CD4-positive, alpha-beta memory T cell (primary cell): ENCODE data around the gene SEMA4B. TPM values are rescaled to one million over a fixed set of nuclear protein-coding genes. Genes with fewer than 3 reads are reported as not detected.

ENCODE experiments used
- CTCF ChIA-PET: fragments of 350-600 bp; sonication (Branson Sonifier 250); formaldehyde crosslinking; loops from one replicate; lab custom pipeline; 2021; ENCODE audit warnings: inconsistent platforms; ENCODE audit not compliant: partially characterized antibody; lab: Charles Lee
- POLR2A ChIA-PET: fragments of 350-600 bp; sonication (Branson Sonifier 250); formaldehyde crosslinking; loops from one replicate; lab custom pipeline; 2021; ENCODE audit not compliant: partially characterized antibody; lab: Charles Lee
- DNase-seq, 5 donors: peaks; one replicate each; pipeline versions ENCODE4 v3.0.0 to v3.0.0-alpha.2; 2020 to 2022; ENCODE audit warnings: mixed read lengths in 1 of 5
- H3K27ac ChIP-seq: one replicate; pipeline ENCODE4 v1.7.0; 2013; ENCODE audit warnings: low read depth, low read length
- H3K27me3 ChIP-seq: 2 replicates; pipeline ENCODE4 v1.7.0; 2013; ENCODE audit warnings: mild to moderate bottlenecking, low read length, moderate library complexity; ENCODE audit not compliant: insufficient read depth
- H3K36me3 ChIP-seq: 2 replicates; pipeline ENCODE4 v1.7.0; 2013; ENCODE audit warnings: mild to moderate bottlenecking, low read length, moderate library complexity; ENCODE audit not compliant: insufficient read depth
- H3K4me1 ChIP-seq: 2 replicates; pipeline ENCODE4 v1.7.0; 2013; ENCODE audit warnings: mild to moderate bottlenecking, low read length, moderate library complexity; ENCODE audit not compliant: insufficient read depth
- H3K4me3 ChIP-seq, 2 donors: one replicate each; pipeline ENCODE4 v1.7.0; 2013; ENCODE audit warnings: low read length in 2 of 2, mild to moderate bottlenecking in 1 of 2
- H3K9me3 ChIP-seq, 2 donors: one replicate each; pipeline ENCODE4 v1.7.0; 2013; ENCODE audit warnings: low read length in 2 of 2, control low read depth in 1 of 2; ENCODE audit not compliant: control insufficient read depth in 1 of 2
- H3K27ac Mint-ChIP-seq, 7 donors: one replicate each; pipeline ENCODE4 v1.8.0; 2020 to 2021; ENCODE audit warnings: mixed read lengths in 7 of 7, mild to moderate bottlenecking in 6 of 7, inconsistent platforms in 3 of 7, moderate library complexity in 3 of 7
- H3K27me3 Mint-ChIP-seq, 2 donors: one replicate each; pipeline ENCODE4 v1.8.0; 2020 to 2021; ENCODE audit warnings: mixed read lengths in 2 of 2
- H3K36me3 Mint-ChIP-seq, 2 donors: one replicate each; pipeline ENCODE4 v1.8.0; 2020 to 2021; ENCODE audit warnings: mixed read lengths in 2 of 2, inconsistent platforms in 1 of 2, mild to moderate bottlenecking in 1 of 2
- H3K4me1 Mint-ChIP-seq, 4 donors: one replicate each; pipeline ENCODE4 v1.8.0; 2020 to 2021; ENCODE audit warnings: mixed read lengths in 4 of 4, mild to moderate bottlenecking in 1 of 4
- H3K4me3 Mint-ChIP-seq, 8 donors: one replicate each; pipeline ENCODE4 v1.8.0; 2020 to 2021; ENCODE audit warnings: mixed read lengths in 8 of 8, mild to moderate bottlenecking in 7 of 8, moderate library complexity in 6 of 8, inconsistent platforms in 3 of 8
- H3K9me3 Mint-ChIP-seq, 8 donors: one replicate each; pipeline ENCODE4 v1.8.0; 2020 to 2021; ENCODE audit warnings: mixed read lengths in 8 of 8, mild to moderate bottlenecking in 5 of 8, inconsistent platforms in 3 of 8, moderate library complexity in 1 of 8
- intact Hi-C: fragments of 100-400 bp; cut with micrococcal nuclease; formaldehyde crosslinking; loops from one replicate; pipeline ENCODE4 v1.15.1; 2023
- polyA plus RNA-seq, 2 donors: library from polyadenylated mRNA; unstranded; fragments of 300-500 nt; fragmentation: Illumina TruSeq; gene quantifications; one replicate each; pipeline ENCODE4 v1.2.3, GENCODE V29; 2021
- total RNA-seq, 2 experiments: library from RNA; stranded (reverse); gene quantifications; one replicate each; pipeline ENCODE4 v1.2.3, GENCODE V29; 2021

The SEMA4B gene
- total and polyA plus RNA-seq, 4 experiments from 2014 or later, result 4.4 to 23.0 (median 14.7) TPM

DNA sequence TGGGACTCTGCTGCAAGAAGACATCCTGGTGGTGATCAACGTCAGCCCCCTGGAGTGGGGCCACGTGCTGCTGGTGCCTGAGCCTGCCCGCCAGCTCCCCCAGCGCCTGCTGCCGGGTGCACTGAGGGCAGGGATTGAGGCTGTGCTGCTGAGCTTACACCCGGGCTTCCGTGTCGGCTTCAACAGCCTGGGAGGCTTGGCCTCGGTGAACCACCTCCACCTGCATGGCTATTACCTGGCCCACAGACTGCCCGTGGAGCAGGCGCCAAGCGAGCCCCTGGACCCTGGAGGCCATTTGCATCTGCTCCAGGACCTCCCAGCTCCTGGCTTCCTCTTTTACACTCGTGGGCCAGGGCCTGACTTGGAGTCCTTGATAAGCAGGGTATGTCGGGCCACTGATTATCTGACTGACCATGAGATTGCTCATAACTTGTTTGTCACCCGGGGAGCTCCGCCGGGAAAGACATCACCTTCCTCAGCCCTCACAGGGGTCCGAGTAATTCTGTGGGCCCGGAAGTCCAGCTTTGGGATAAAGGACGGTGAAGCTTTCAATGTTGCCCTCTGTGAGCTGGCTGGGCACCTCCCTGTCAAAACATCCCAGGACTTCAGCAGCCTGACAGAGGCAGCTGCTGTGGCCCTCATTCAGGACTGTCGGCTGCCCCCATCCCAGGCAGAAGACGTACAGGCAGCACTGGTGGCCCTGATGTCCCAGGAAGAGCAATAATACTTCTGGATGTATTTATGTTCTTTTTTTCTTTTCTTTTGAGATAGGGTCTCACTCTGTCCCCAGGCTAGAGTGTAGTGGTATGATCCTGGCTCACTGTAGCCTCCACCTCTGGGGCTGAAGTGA lies 40.4 kb downstream of the SEMA4B start:
- peaks cover 9% of the 10 kb centered on the region for H3K36me3 ChIP-seq
- CTCF ChIA-PET, result no interaction called here
- POLR2A ChIA-PET, result interaction anchor here (1.1 kb wide), 1 partner anchor 10 kb away, joined by 4 read pairs; no protein-coding TSS in a partner anchor
- Mint-ChIP-seq H3K27me3 (no peaks in the 10 kb centered on the region), H3K9me3 (no peaks in the 10 kb centered on the region), H3K4me3 (no peak overlapping the region), H3K36me3 (peaks cover 13 to 24% of the 10 kb centered on the region in 2 donors), H3K27ac (no peak overlapping the region), H3K4me1 (peaks cover 4 to 5% (median 5%) of the 10 kb centered on the region in 4 donors)
- intact Hi-C loops, result no loop called here
- no peaks in the 10 kb centered on the region for H3K27me3 ChIP-seq
- H3K4me3 ChIP-seq, result no peak overlapping the region
- H3K4me1 ChIP-seq, result no peaks in the 10 kb centered on the region
- H3K27ac ChIP-seq, result no peak overlapping the region
- no peaks in the 10 kb centered on the region for H3K9me3 ChIP-seq
- no peak for DNase-seq

DNA sequence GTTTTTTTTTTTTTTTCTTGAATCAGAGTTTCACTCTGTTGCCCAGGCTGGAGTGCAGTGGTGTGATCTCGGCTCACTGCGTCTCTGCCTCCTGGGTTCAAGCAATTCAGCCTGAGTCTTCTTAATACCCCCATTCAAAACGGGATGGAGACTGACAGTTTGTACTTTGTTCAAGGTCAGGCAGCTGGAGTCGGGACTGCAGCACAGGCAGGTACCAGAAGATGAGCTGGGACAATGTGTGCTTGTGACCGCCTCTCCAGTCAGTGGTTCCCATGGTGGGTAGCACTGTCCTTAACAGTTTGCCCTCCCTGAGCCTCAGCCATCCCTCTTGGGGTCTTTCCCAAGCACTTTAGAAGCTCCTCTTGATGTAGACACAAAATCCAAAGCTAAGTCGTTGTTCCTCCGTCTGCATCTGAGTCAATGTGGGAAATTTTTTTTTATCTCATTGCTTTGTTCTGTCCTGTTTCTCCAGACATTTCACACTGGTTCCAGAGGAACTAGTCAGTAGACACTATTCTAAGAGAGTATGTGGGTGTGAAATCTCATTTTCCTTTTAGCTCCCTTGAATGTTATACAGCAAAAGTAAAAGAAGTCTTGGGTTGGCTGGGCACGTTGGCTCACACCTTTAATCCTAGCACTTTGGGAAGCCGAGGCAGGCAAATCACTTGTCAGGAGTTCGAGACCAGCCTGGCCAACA lies 43.0 kb downstream of the SEMA4B start:
- Histone ChIP-seq H3K27me3 (no peaks in the 10 kb centered on the region), H3K4me3 (no peak overlapping the region), H3K36me3 (no peaks in the 10 kb centered on the region), H3K27ac (no peak overlapping the region), H3K9me3 (no peaks in the 10 kb centered on the region), H3K4me1 (peaks cover 1% of the 10 kb centered on the region)
- Mint-ChIP-seq H3K27ac (peak overlapping the region in 1 of 7 donors; percentile 72), H3K9me3 (no peaks in the 10 kb centered on the region), H3K36me3 (peaks cover 4 to 11% of the 10 kb centered on the region in 2 donors), H3K4me1 (peaks cover 6 to 10% (median 8%) of the 10 kb centered on the region in 4 donors), H3K27me3 (no peaks in the 10 kb centered on the region), H3K4me3 (no peak overlapping the region)
- POLR2A ChIA-PET, result interaction anchor here (1.0 to 1.6 kb wide), 2 partner anchors 10 to 24 kb away, joined by 3 to 5 read pairs; partner anchors contain the start of genes CIB1 and GDPGP1
- CTCF ChIA-PET, result interaction anchor here (0.6 kb wide), 1 partner anchor 24 kb away, joined by 3 read pairs; no protein-coding TSS in a partner anchor
- DNase-seq, result no peak
- intact Hi-C loops, result no loop called here

DNA sequence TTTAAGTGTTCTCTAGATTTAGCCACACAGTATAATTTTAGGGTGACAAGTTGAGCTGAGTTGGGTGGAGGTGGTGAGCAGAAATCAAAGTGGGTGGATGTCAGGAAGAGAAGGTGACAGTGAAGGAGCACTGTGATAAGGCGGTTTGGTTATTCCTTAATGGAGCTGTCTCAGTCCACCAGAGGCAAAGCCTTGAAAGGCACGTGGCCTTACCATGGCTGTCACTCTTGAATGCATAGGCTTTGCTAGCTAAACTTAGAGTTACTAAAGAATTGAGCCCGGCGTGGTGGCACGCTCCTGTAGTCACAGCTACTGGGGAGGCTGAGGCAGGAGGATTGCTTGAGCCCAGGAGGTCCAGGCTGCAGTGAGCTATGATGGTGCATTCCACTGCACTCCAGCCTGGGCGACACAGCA lies 47.7 kb downstream of the SEMA4B start:
- Mint-ChIP-seq H3K9me3 (no peaks in the 10 kb centered on the region), H3K4me3 (peak overlapping the region; percentile 47 to 79 (median 72)), H3K27me3 (no peaks in the 10 kb centered on the region), H3K36me3 (no peaks in the 10 kb centered on the region), H3K4me1 (peaks cover 6 to 18% (median 9%) of the 10 kb centered on the region in 4 donors), H3K27ac (peak overlapping the region; percentile 23 to 88 (median 34))
- Histone ChIP-seq H3K4me3 (peak overlapping the region in 1 of 2 donors; percentile 35), H3K27me3 (no peaks in the 10 kb centered on the region), H3K36me3 (no peaks in the 10 kb centered on the region), H3K4me1 (peaks cover 14% of the 10 kb centered on the region), H3K27ac (no peak overlapping the region), H3K9me3 (no peaks in the 10 kb centered on the region)
- no peak for DNase-seq
- ChIA-PET CTCF (interaction anchor here (0.7 to 2.3 kb wide), 10 partner anchors 9 to 177 kb away, joined by 3 to 10 read pairs (median 4); partner anchors contain the start of genes CIB1 and GDPGP1), POLR2A (interaction anchor here (1.1 to 4.0 kb wide), 8 partner anchors 13 to 355 kb away, joined by 3 to 17 read pairs (median 6); partner anchors contain the start of genes AP3S2, CIB1, GDPGP1 and NGRN)
- intact Hi-C loops, result loop anchor here (1.0 kb wide), 1 partner anchor 14 kb away; the partner anchor contains the start of gene GDPGP1

DNA sequence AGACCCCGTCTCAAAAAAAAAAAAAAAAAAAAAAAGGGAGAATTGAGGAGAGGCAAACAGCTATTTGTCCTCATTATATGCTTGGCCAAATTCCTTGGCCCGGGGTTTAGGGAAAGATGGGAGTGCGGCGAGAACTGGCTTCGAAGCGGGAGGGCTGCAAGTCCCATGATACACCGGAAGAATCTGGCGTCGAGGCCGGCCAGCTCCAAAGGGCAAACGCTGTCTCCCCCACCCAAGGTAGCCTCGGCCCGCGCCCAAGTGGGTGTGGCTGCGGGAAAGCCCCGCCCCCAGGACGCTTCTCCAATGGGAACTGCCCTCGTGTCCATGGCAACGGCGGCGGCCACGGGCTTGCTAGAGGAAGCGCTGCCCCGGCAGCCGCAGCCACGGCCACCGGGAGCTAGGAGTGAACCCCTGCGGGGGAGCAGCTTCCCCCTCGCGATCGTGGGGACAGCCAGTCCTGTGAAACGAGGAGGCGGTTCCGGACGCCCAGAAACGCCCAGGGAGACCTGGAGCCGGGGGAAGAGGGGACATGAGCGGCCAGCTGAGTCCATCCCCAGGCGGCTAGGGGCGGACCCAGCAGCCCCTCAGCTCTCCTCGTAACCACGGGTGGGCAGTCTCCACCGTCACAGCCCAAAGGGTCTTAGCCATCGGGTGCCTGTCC lies 48.2 kb downstream of the SEMA4B start, which contains the start of gene TTLL13:
TSS of gene TTLL13 (plus strand) at position 354 of the 661 bp plus-strand sequence. CDS start 1,075 bp downstream, outside the sequence.
- intact Hi-C loops, result loop anchor here (1.0 kb wide), 1 partner anchor 15 kb away; the partner anchor contains the start of gene GDPGP1
- Mint-ChIP-seq H3K27ac (peak within 1 kb of the TSS; percentile 28 to 88 (median 50)), H3K4me3 (peak within 1 kb of the TSS; percentile 64 to 79 (median 73))

DNA sequence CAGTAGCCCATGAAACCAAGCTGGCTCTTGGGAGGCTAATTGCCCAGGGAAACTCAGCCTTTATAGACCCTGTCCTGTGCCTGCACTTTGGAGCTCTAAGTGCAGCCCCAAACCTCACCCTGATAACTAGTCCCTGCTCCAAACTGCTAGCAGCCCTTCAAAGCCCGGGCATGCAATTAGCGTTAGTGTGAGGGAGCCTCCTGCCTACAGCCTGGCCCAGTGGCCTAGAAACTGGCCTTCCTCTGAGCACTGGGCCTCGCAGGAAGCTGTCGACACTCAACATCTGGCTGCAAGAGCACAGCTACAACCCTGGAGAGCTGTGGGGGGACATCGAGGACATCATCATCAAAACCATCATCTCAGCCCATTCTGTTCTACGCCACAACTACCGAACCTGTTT lies 56.6 kb downstream of the SEMA4B start:
- intact Hi-C loops, result no loop called here
- Mint-ChIP-seq H3K27ac (no peak overlapping the region), H3K4me3 (no peak overlapping the region), H3K27me3 (no peaks in the 10 kb centered on the region), H3K9me3 (no peaks in the 10 kb centered on the region), H3K4me1 (peaks cover 0 to 4% (median 0%) of the 10 kb centered on the region in 4 donors), H3K36me3 (no peaks in the 10 kb centered on the region)
- Histone ChIP-seq H3K4me1 (no peaks in the 10 kb centered on the region), H3K27ac (no peak overlapping the region), H3K36me3 (no peaks in the 10 kb centered on the region), H3K4me3 (no peak overlapping the region), H3K9me3 (no peaks in the 10 kb centered on the region), H3K27me3 (no peaks in the 10 kb centered on the region)
- CTCF ChIA-PET, result interaction anchor here (1.0 kb wide), 1 partner anchor 9 kb away, joined by 4 read pairs; the partner anchor contains the start of gene TTLL13
- no peak for DNase-seq
- POLR2A ChIA-PET, result interaction anchor here (0.9 kb wide), 1 partner anchor 8 kb away, joined by 3 read pairs; no protein-coding TSS in a partner anchor

More for the DNA sequence above, 48.2 kb downstream of the SEMA4B start, which contains the start of gene TTLL13:
- H3K4me1 Mint-ChIP-seq, result peaks cover 6 to 18% (median 9%) of the 10 kb centered on the region in 4 donors
- peak in 4 of 5 donors; percentile 44 to 69 (median 54) for DNase-seq
- ChIA-PET POLR2A (interaction anchor here (0.9 to 4.0 kb wide), 9 partner anchors 12 to 356 kb away, joined by 3 to 17 read pairs (median 6); partner anchors contain the start of genes AP3S2, CIB1, GDPGP1 and NGRN), CTCF (interaction anchor here (0.9 to 2.3 kb wide), 8 partner anchors 8 to 105 kb away, joined by 3 to 10 read pairs (median 4); no protein-coding TSS in a partner anchor)
- Histone ChIP-seq H3K27me3 (no peaks in the 10 kb centered on the region), H3K9me3 (no peaks in the 10 kb centered on the region), H3K27ac (no peak within 1 kb of the TSS), H3K4me1 (peaks cover 14% of the 10 kb centered on the region), H3K4me3 (peak within 1 kb of the TSS; percentile 3 to 35), H3K36me3 (no peaks in the 10 kb centered on the region)
- no peaks in the 10 kb centered on the region for H3K36me3 Mint-ChIP-seq
- H3K27me3 Mint-ChIP-seq, result no peaks in the 10 kb centered on the region
- H3K9me3 Mint-ChIP-seq, result no peaks in the 10 kb centered on the region

DNA sequence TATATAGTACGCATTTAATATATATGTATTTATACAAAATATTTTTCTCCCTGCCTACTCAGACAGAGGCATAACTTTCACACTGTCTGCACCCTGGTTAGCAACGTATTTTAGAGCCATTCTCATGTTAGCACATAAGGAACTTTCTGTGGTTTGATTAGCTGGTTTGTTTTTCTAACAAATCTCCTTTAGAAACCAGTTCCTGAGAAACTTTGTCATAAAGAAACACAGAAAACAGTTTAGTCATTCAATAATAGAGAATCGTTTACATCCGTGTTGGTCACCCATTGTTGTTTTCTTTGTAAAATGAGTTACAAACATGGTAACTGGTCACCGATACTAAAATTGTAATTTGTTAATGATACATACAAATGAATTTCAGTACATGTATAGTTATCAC lies 58.4 kb downstream of the SEMA4B start:
- Mint-ChIP-seq H3K36me3 (no peaks in the 10 kb centered on the region), H3K27me3 (no peaks in the 10 kb centered on the region), H3K9me3 (no peaks in the 10 kb centered on the region), H3K27ac (no peak overlapping the region), H3K4me3 (no peak overlapping the region), H3K4me1 (peaks cover 0 to 9% (median 4%) of the 10 kb centered on the region in 4 donors)
- Histone ChIP-seq H3K27me3 (no peaks in the 10 kb centered on the region), H3K4me1 (peaks cover 4% of the 10 kb centered on the region), H3K9me3 (no peaks in the 10 kb centered on the region), H3K27ac (no peak overlapping the region), H3K36me3 (no peaks in the 10 kb centered on the region), H3K4me3 (no peak overlapping the region)
- CTCF ChIA-PET, result no interaction called here
- POLR2A ChIA-PET, result interaction anchor here (0.9 to 1.0 kb wide), 2 partner anchors 24 to 25 kb away, joined by 3 to 4 read pairs; partner anchors contain the start of gene GDPGP1
- DNase-seq, result no peak
- intact Hi-C loops, result no loop called here
